Urothelium cell line (cell line): ENCODE results near the gene PRKACA.
A peak's percentile ranks its signal among the peaks of the same experiment; 100 is the strongest.
"Not testable (repeated sequence)": the region's sequence is repeated elsewhere in the genome, so short reads cannot be mapped to it uniquely, and the experiment has no call there.

Source experiments
- DNase-seq: peaks from one replicate; pipeline ENCODE4 v3.0.0; 2011; ENCODE audit warnings: low spot score, mixed read lengths
- FAIRE-seq: peaks from 2 replicates; lab custom pipeline; 2011; peaks lifted over from hg19 to GRCh38; lab: Jason Lieb, UNC

The PRKACA gene

DNA sequence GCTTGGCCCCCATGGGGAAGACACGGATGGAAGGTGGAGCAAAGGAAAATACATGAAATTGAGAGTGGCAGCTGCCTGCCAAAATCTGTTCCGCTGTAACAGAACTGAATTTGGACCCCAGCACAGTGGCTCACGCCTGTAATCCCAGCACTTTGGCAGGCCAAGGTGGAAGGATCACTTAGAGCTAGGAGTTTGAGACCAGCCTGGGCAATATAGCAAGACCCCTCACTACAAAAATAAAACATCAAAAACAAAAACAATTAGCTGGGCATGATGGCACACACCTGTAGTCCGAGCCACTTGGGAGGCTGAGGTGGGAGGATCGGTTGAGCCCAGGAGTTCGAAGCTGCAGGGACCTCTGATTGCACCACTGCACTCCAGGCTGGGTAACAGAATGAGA lies 65.1 kb downstream of the PRKACA start:
- DNase-seq (no peak), FAIRE-seq (no peak)

DNA sequence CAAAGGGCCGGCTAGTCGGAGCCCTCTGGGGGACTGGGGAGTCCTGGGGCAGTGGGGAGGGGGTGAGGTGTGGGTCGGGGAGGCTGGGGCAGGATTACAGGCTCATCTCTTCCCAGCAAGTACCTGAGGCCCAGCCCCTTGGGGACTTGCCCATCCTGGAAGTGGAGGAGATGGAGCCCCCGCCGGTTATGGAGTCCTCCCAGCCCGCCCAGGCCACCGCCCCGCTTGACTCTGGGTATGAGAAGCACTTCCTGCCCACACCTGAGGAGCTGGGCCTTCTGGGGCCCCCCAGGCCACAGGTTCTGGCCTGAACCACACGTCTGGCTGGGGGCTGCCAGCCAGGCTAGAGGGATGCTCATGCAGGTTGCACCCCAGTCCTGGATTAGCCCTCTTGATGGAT lies 65.6 kb downstream of the PRKACA start:
- no peak for DNase-seq
- FAIRE-seq, result no peak

DNA sequence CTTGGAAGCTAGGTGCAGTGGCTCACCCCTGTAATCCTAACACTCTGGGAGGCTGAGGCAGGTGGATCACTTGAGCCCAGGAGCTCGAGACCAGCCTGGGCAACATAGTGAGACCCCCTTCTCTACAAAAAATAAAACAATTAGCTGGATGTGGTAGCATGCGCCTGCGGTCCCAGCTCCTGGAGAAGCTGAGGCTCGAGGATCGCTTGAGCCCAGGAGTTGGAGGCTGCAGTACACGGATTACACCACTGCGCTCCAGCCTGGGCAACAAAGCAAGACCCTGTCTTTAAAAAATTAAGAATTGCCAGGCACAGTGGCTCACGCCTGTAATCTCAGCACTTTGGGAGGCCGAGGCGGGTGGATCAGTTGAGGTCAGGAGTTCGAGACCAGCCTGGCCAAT lies 66.6 kb downstream of the PRKACA start:
- FAIRE-seq, DNase-seq: not testable (repeated sequence)

DNA sequence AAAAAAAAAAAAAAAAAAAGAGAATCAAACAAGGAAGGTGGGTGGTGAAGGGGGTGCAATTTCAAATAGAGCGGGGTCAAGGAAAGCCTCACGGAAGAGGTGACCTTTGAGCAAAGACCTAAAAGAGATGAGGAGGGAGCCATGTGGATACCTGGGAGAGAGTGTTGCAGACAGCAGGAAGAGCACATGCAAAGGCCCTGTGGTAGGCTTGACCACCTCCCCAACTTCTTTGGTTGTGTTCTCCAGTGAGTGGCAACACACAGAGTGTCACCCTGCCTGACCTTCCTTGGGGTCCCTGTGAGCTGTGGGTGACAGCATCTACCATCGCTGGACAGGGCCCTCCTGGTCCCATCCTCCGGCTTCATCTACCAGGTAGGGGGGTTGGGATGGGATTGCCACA lies 67.0 kb downstream of the PRKACA start:
- no peak for FAIRE-seq

DNA sequence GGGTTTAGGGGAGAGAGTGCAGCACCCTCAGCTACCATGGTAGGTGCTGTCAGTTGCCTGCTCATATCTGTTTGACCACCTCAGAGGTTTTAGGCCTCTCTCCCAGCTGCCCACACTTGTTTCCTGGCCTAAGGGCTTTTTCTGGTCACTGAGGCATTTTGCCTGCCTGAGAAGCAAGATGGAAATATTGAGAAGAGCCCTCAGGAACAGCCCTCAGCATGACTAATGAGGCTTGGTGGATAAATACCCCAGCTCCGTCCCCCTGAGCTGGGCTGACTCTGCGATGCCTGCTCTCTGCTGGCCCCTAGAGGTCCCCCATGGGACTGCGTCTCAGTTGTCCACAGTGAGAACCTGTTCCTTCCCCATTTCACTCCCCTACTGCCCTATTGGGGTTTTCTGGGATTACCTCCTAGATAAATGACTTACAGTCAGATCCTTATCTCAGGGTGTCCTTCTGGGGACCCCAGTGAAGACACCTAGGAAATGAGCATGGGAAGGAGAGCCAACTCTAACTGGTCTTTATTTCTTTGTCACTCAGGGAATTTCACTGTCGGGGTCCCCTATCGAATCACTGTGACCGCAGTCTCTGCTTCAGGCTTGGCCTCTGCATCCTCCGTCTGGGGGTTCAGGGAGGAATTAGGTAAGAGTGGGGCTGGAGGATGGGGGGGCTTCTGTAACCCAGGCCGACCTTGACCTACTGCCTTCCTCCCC lies 69.0 kb downstream of the PRKACA start:
- peak; percentile 37 for DNase-seq
- FAIRE-seq, result no peak

More for the DNA sequence above, 67.0 kb downstream of the PRKACA start:
- DNase-seq, result no peak

DNA sequence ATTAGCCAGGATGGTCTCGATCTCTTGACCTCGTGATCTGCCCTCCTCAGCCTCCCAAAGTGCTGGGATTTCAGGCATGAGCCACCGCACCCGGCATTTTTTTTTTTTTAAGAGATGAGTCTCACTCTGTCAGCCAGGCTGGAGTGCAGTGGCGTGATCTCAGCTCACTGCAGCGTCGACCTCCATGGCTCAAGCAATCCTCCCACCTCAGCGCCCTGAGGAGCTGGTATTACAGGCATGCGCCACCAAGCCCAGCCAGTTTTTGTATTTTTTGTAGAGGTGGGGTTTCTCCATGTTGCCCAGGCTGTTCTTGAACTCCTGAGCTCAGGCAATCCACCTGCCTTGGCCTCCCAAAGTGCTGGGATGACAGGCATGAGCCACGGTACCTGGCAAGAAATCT lies 69.7 kb downstream of the PRKACA start:
- DNase-seq, FAIRE-seq: not testable (repeated sequence)

DNA sequence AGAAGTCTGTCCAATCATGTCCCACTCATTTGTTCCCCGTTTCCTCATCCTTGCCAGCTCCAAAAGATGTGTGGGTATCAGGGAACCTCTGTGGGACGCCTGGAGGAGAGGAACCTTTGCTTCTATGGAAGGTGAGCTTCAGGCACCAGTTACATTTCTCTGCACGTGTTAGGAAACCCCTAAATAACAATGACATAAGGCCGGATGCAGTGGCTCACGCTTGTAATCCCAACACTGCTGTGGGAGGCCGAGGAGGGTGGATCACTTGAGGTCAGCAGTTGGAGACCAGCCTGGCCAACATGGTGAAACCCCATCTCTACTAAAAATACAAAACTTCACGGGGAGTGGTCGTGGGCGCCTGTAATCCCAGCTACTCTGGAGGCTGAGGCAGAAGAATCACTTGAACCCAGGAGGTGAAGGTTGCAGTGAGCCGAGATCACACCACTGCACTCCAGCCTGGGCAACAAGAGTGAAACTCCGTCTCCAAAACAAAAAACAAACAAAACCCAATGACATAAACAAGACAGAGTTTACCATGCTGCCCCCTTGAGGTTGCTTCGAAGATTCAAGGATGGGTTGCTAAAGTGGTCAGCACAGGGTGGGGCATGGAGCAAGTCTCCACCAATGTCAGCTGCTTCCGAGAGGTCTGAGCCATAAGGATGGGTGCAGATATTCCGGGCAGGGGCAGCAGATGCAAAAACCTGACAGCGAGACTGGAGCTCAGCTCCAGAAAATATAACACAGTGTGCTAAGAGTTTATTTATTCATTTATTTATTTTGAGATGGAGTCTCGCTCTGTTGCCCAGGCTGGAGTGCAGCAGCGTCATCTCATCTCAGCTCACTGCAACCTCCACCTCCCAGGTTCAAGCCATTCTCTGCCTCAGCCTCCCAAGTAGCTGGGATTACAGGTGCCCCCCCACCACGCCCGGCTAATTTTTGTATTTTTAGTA lies 74.6 kb downstream of the PRKACA start:
- FAIRE-seq, DNase-seq: not testable (repeated sequence)
